ENCODE measurements around the gene AUTS2. TPM values are rescaled to one million over a fixed set of nuclear protein-coding genes. Genes with fewer than 3 reads are reported as not detected.
"Not testable (repeated sequence)": the region's sequence is repeated elsewhere in the genome, so short reads cannot be mapped to it uniquely, and the experiment has no call there.

AUTS2 gene
- polyA plus RNA-seq, 5 donors: 85.0 to 114 (median 97.6) TPM

DNA sequence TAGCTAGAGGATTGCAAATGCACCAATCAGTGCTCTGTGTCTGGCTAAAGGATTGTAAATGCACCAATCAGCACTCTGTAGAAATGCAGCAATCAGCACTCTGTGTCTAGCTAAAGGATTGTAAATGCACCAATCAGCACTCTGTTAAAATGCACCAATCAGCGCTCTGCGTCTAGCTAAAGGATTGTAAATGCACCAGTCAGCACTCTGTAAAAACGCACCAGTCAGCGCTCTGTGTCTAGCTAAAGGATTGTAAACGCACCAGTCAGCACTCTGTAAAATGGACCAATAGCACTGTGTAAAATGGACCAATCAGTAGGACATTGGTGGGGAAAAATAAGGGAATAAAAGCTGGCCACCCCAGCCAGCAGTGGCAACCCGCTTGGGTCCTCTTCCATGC lies 187.9 kb downstream of the AUTS2 start:
- DNase-seq: not testable (repeated sequence)

- DNase-seq: no peak
These were observed 188.6 kb downstream of the AUTS2 start for GRCh38 chr7:69786730-69787395.

GRCh38 chr7:69787736-69788431 lies 189.6 kb downstream of the AUTS2 start:
- no peak for DNase-seq

- DNase-seq: no peak
These were observed 191.3 kb downstream of the AUTS2 start for GRCh38 chr7:69789563-69789962.

- DNase-seq: no peak
These were observed 192.9 kb downstream of the AUTS2 start for GRCh38 chr7:69790977-69791724.

DNA sequence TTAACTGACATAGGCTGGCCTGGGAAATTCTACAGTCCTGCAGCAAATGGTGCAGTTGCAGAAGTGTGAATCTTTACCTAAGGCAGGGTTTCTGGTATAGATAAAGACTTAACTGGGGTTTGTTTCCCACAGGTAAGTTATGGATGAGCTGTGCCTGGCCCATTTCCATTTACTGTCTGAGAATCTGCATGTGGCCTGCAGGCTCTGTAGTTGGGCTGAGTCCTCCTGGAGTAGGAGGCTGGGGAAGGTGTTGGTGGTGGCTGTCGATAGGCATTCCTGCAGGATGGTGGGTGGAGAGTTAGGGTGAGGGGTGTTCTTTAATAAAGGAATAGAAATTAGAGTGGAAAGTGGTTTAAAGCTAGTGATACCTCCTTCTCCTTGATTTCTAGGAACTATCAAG lies 193.5 kb downstream of the AUTS2 start:
- no peak for DNase-seq

DNA sequence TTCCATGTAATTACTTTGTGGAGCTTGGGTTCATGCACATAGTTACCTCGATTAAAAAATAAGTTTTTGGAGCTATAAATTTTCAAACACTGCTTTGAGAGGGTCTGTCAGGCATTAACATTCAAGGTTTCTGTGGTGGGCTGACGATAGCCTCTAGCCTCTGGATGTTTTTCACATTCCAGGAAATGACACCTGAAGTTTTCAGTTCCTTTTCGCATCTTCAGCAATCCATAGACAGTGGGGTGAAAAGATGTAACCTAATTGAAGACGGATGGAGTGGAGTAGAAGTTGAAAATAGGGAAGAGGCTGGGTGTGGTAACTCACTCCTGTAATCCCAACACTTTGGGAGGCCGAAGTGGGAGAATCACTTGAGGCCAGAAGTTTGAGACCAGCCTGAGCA lies 197.7 kb downstream of the AUTS2 start:
- DNase-seq: no peak

GRCh38 chr7:69796416-69796815 lies 198.1 kb downstream of the AUTS2 start:
- no peak for DNase-seq

GRCh38 chr7:69799048-69799697 lies 200.9 kb downstream of the AUTS2 start:
- DNase-seq: no peak

GRCh38 chr7:69799990-69800389 lies 201.7 kb downstream of the AUTS2 start:
- DNase-seq: no peak

GRCh38 chr7:69800495-69800894 lies 202.2 kb downstream of the AUTS2 start:
- no peak for DNase-seq

- no peak for DNase-seq
These were observed 203.7 kb downstream of the AUTS2 start for GRCh38 chr7:69801729-69802682.

DNA sequence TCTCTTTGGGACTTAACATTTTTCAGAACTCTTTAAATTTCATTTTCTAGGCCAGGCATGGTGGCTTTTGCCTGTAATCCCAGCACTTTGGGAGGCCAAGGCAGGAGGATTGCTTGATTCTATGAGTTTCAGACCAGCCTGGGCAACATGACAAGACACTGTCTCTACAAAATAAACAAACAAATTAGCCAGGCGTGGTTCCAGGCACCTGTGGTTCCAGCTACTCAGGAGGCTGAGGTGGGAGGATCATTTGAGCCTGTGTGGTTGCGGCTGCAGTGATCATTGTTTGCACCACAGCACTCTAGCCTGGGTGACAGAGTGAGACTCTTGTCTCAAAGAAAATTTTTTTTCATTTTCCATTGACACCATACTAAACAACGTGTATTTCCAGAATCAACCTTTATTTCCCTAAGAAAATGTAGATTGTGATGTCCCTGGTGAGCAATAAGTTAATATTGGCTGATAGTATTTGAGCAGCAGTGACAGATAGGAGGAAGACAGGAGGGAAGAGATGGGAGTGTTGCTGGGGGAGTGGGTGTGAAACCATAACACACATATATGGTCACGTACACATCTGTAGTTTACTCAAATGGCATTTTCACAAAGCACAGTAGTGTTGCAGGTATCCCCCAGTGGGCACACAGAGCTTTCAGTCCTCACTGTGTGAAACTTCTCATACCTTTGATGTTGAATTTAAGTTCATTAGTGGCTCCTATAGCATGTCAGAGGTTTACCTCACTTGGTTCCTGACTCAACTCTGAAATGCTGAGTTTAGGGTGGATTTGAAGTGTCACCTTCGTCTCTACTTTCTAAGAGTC lies 205.6 kb downstream of the AUTS2 start:
- DNase-seq: no peak

DNA sequence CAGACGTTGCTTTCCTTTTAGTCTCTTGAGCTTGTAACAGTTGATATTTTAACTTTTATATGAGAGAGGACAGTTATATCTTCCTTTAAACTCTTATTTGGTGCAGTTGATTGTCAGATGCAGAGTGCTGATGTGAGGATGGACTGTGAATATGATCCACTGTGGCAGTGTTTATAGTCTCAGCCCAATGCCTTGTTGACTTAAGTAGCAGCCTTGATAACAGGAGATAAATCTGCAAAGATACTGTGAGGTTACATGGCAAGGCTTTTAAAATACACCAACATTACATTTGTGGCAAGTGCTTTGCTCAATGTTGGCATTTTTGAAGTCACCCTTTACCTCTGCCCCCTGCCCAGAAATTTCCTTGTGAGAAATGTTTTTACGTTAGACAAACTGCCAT lies 206.7 kb downstream of the AUTS2 start:
- DNase-seq: no peak

DNA sequence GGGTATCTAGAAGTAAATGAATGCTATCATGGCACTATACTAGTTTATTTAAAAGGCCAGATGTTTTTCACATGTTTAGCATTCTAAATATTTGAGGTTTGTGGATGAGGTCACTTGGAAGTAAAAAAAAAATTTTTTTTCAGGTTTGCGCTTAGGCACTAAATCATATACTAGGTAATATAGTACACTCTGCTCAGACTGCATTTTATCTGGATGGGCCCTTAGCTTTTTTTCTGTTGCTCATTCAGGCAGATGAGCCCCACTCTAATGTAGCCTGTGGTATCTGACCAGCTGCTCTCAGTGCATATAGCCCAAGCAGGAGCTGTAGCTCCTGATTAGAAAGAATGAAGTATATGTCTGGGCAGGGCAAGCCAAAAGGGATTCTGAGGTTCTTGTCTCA lies 210.1 kb downstream of the AUTS2 start:
- DNase-seq: no peak

DNA sequence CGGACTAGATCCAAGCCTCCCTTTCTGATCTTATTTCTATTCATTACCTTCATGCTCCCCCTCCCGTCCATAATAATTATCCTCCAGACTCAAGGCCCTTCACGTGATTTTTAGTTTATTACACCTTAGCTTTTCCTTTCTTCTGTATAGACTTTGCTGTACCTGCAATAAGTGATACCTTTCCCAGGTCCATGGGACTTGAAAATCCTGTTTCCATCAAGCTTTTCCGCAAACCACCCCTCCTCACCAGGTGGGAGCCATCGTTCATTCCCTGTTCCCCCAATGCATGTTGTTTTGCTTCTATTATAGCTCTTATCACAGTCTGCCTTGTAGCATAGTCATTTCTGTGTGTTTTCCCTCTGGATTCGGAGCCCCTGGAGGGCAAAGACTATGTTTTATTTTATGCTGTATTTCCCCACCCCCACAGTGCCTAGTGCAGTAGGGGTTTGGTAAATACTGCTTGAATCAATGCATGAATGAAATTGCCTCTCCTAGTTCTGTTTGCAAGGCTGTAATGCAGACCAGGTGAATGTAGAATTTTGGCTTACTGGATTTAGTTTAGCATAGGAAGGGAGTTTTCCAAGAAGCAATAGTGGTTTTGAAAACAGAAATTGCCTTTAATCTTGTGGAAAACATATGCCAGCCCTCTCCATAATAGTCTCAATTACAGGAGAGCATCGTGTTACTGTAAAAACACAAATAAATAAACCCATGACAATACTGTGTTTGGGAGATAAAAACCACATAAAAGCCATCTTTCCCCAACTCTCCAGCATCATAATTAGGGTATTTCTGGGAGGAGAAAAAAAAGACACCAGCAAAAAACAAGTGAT lies 213.4 kb downstream of the AUTS2 start:
- no peak for DNase-seq

- DNase-seq: no peak
These were observed 214.5 kb downstream of the AUTS2 start for GRCh38 chr7:69812756-69813155.

- no peak for DNase-seq
These were observed 215.5 kb downstream of the AUTS2 start for GRCh38 chr7:69813637-69814240.

GRCh38 chr7:69814421-69814962 lies 216.2 kb downstream of the AUTS2 start:
- DNase-seq: no peak
